GM18870 (cell line): ENCODE results near the gene UGT1A5.

Source experiments
- ATAC-seq: cut with Tn5 transposase; IDR thresholded peaks from one replicate; pipeline ENCODE4 v1.9.1; 2021; ENCODE audit warnings: moderate library complexity; ENCODE audit not compliant: unreplicated experiment

Gene UGT1A5

GRCh38 chr2:233807966-233808935 lies 95.5 kb downstream of the UGT1A5 start:
- ATAC-seq: no peak

DNA sequence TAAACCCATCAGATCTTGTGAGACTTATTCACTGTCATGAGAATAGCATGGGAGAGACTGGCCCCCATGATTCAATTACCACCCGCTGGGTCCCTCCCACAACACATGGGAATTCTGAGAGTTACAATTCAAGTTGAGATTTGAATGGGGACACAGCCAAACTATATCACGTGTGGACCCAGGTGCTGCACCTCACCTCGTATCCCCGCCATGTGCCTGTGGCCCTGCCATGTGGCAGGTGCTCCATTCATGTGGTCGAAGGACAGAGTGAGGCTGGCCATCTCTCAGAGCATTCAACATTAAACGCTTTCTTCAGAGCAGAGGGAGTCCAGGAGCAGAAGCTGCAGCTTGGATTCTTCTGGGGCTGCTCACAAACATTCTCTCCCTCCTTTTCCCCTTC lies 97.7 kb downstream of the UGT1A5 start:
- ATAC-seq: no peak

DNA sequence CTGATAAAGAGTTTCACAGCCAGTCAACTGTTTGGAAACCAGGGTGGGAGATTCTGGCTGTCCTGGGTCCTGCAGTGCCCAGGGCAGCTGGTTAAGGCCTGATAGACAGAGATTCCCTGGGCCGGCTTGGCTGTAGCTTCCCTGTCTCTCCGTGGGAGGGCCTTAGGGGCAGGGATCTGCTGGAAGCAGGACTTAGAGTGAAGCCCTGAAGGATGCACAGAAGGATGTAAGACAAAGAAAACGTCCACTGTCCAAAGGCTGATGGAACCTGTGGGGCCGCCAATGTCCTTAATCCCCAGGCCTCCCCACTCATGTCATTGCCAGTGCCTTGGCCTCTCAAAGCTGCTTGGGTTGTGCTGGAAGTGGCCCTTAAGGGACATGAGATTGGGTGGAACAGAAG lies 98.4 kb downstream of the UGT1A5 start:
- no peak for ATAC-seq

GRCh38 chr2:233811732-233812131 lies 99.0 kb downstream of the UGT1A5 start:
- ATAC-seq: no peak

- ATAC-seq: no peak
These were observed 100.7 kb downstream of the UGT1A5 start for GRCh38 chr2:233813236-233814055.

DNA sequence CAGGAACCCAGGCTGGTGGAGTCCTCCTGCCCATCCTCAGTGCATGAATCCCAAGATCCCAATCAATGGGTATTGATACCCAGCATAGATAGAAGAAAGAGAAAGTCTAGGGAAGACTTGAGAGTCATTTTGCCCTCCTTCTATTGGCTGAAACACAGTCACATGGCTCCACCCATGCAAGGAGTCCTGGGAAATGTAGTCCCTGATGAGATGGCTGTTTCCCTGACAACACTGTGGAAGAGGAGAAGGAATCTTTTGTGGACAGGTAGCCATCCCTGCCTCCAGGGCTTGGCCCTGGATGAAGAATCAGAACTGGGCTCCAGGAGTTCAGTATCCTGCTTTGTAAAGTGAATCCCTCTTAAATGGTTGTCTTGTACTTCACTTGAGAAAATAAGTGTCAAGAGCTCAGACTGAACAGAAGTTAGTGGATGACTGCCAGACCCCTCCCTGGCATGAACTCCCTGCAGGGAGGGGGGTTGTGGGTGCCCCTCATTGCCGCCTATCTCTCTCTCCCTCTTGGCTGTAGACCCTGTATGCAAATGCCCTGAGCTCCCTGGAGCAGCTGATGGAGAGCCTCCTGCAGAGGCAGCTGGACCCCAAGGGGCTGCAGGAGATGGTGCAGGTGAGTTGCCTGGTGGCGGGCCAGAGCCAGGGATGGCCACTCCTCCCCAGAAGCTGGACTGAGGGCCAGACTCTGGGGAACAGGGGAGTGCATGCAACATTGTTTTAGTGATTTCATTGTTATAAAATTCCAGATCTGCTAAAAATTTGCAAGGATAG lies 101.5 kb downstream of the UGT1A5 start:
- ATAC-seq: no peak

DNA sequence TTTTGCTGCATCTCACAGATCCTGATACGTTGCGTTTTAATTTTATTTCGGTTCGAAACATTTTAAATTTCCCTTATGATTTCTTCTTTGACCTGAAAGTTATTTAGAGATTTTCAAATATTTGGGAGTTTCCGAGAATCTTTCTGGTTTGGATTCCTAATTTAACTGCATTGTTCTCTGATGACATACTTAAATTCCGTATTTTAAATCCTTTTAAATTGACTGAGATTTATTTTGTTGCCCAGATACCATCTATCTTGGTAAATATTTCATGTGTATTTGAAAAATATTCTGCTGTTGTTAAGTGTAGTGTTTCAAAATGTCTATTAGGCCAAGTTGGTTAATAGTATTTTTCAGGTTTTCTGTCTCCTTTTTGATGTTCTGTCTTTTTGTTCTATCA lies 103.2 kb downstream of the UGT1A5 start:
- no peak for ATAC-seq

- no peak for ATAC-seq
These were observed 103.6 kb downstream of the UGT1A5 start for GRCh38 chr2:233816334-233816733.

DNA sequence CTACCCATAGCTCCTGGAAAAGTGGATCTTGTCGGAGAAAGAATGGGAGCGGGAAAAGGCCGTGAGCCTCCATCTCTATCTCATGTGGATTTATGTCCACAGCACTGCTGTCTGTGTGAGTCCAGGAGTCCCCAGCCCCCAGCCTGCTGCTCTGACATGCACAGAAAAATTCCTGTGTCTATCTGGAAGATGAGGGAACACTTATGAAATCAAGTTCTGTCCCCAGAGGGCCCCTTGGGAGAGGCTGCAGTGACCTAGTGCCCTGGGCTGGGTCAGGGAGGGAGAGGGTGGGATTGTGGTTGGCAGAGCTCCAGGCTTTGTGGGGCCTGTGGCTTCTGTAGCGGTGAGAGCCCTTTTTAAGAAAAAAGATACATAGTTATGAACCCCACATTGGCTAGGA lies 104.1 kb downstream of the UGT1A5 start:
- ATAC-seq: no peak

GRCh38 chr2:233817361-233817911 lies 104.7 kb downstream of the UGT1A5 start:
- no peak for ATAC-seq

DNA sequence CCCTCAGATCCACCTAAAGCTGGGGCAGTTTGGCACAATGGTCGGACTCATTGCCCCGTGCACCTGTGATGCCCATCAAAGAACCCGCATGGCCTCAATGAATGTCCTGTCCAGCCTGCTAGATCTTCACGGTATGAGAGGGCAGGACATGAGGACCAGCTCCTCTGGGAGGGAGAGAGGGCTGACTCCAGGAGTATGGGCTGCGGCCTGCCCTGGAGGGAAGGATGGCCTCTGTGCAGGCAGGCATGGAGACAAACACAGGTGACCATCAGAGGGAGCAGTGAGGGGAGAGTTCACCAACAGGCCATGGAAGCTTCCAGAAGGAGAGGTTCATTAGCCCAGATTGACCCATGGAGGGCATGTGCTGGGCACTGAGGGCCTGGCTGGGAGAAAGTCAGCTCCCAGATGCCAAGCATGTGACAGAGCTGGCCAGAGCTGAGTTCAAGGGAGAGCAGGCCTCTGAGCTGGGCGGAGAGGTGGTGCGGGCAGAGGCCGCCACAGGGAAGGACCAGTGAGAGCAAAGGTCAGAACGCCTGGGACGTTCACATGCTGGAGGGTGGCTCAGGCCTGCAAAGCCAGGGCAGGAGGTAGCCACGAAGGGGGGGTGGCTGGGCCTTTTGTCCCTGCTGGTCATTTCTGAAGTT lies 105.4 kb downstream of the UGT1A5 start:
- ATAC-seq: no peak

DNA sequence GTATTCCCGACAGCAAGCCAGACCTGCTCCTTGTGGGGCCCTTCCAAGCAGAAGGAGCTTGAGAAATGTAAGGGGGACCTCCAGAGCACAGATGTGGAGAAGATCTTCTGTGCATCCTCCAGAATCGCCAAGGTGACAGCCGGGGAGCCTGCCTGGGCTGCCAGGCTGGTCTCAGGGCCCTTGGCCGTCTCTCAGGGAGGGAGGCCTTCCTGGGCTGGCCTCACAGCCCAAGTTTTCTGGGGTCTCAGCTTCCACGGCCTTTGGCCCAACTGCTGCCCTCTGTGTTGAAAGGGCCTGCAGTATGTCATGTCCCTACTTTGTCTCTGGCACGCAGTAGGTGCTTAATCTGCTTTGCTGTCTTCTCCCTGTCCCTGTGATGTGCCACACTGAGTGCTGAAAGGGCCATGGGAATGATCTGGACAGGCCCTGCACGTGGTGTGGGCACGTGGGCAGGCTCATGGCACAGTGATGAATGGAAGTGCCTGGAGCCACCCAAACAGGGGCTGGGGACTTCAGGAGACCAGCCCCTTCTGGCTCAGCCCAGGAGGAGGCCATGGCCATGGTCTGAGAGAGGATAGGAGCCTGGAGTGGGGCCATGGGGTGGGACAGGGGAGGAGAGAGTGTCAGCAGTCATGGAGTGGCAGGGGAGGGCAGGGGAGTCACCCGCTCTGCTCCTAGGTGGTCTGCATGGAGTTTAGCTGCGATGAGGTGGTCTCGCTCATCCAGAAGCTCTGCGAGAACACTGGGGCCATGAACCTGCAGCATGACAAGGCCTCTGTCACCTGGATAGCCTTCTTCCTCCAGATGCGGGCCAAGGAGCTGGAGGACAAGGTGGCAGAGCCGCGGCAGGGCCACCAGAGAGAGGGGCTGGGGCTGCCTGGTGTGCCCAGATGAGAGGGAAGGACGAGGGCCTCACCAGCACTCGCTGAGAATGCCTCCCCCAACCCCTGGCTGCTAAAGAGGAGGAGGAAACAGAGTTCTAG lies 106.2 kb downstream of the UGT1A5 start:
- no peak for ATAC-seq

DNA sequence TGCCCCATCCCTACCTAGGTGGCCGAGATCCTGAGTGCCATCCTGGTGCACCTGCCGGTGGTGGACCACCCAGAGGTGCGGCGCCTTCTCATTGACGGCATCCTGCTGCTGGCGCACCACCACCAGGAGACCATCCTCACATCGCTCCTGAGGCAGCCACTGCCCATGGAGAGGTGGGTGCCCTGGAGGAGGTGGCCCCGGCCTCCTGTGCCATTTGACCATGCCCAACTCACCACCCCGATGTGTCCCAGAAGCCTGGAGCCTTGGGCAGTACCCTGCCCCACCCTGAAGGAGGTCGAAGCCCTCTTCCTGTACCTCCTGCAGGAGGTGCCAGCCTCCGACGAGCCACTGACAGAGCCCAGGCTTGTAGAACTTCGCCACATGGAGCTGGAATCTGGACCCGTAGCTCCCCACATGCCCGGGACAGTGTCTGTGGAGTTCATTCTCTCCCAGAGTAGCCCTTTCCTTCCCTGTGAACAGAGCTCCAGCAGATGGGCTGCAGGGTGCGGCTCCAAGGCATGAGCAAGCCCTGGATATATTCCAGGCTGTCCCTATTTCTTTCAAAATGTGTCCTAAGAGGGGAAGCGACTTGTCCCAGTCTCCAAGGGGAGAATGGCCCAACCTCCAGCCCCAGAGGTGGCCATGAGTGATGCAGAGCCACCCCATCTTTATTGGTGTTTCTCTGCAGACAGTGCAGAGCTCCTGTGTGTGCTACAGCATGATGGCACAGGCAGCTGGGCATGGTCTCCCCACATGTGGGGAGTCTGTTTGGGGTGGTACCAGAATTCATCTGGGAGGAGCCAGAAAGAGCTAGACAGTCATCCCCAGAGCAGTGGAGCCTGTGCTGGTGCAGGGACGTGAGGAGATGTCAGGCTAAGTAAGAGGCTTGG lies 107.4 kb downstream of the UGT1A5 start:
- no peak for ATAC-seq

GRCh38 chr2:233820774-233821105 lies 108.0 kb downstream of the UGT1A5 start:
- no peak for ATAC-seq

GRCh38 chr2:233821196-233821595 lies 108.5 kb downstream of the UGT1A5 start:
- no peak for ATAC-seq

DNA sequence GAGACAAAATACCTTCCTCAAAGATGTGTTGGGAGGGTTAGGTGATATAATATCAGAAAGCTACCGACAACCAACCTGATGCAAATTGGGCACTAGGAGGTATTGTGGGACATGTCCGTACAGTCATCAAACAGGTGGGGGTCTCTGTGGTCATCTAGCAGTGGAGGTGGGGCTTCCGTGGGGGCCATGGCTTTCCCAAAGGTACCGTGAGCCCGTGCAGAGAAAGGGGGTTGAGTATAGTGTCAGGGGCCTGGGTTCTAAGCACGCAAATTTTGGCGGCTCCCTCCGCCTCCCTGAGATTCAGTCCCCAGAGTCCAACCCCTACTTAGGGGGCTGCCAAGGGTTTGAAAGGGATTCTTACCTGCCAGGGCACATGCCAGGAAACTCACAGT lies 109.0 kb downstream of the UGT1A5 start:
- ATAC-seq: no peak

GRCh38 chr2:233822101-233822771 lies 109.5 kb downstream of the UGT1A5 start:
- ATAC-seq: no peak
